NOMO-1 (cell line): ENCODE results near the gene RPS26.
A peak's percentile ranks its signal among the peaks of the same experiment; 100 is the strongest.
"Not testable (repeated sequence)": the region's sequence is repeated elsewhere in the genome, so short reads cannot be mapped to it uniquely, and the experiment has no call there.

ENCODE experiments used
- DNase-seq, 2 experiments: peaks; one replicate each; lab custom pipeline; 2025; ENCODE audit not compliant: unreplicated experiment in 2 of 2; lab: John Stamatoyannopoulos, UW

Gene RPS26

GRCh38 chr12:56020423-56021184 is 21.1 kb upstream of the RPS26 start, which contains the start of gene IKZF4:
TSS of gene IKZF4 (plus strand) at chr12:56021043. CDS start at chr12:56021494, 451 bp downstream.
- DNase-seq = peak; percentile 12 to 19

GRCh38 chr12:56021889-56022497 is 19.7 kb upstream of the RPS26 start:
- no peak for DNase-seq

- no peak for DNase-seq
Measured at GRCh38 chr12:56028511-56029165, 13.1 kb upstream of the RPS26 start.

GRCh38 chr12:56029166-56029519 is 12.6 kb upstream of the RPS26 start:
- no peak for DNase-seq

GRCh38 chr12:56029666-56030293 is 11.9 kb upstream of the RPS26 start:
- DNase-seq = peak; percentile 20 to 26

- no peak for DNase-seq
Measured at GRCh38 chr12:56031987-56032386, 9.7 kb upstream of the RPS26 start.

- DNase-seq = no peak
Measured at GRCh38 chr12:56034586-56035332, 7.0 kb upstream of the RPS26 start.

- no peak for DNase-seq
Measured at GRCh38 chr12:56037161-56037560, 4.6 kb upstream of the RPS26 start.

- DNase-seq = no peak
Measured at GRCh38 chr12:56038022-56038655, 3.6 kb upstream of the RPS26 start.

- no peak for DNase-seq
Measured at GRCh38 chr12:56040151-56040550, 1.6 kb upstream of the RPS26 start.

- no peak for DNase-seq
Measured at GRCh38 chr12:56040963-56041551, 661 bp upstream of the RPS26 start.

- not testable (repeated sequence) for DNase-seq
Measured at GRCh38 chr12:56042430-56042813, 704 bp downstream of the RPS26 start.

GRCh38 chr12:56042843-56043242 is 1.1 kb downstream of the RPS26 start:
- no peak for DNase-seq

- no peak for DNase-seq
Measured at GRCh38 chr12:56046027-56046780, 4.5 kb downstream of the RPS26 start.

- DNase-seq = no peak
Measured at GRCh38 chr12:56053407-56053893, 11.7 kb downstream of the RPS26 start.

GRCh38 chr12:56059964-56060363 is 18.2 kb downstream of the RPS26 start:
- DNase-seq = not testable (repeated sequence)

- DNase-seq = no peak
Measured at GRCh38 chr12:56061982-56062381, 20.3 kb downstream of the RPS26 start.

- no peak for DNase-seq
Measured at GRCh38 chr12:56062996-56063395, 21.3 kb downstream of the RPS26 start.

- DNase-seq = no peak
Measured at GRCh38 chr12:56071648-56072047, 29.9 kb downstream of the RPS26 start.
